GM12878 (cell line): Measurements from ENCODE around the gene KLK8. TPM values are rescaled to one million over a fixed set of nuclear protein-coding genes. Genes with fewer than 3 reads are reported as not detected.

ENCODE experiments used
- ATAC-seq: fragments of 200-7000 bp; cut with Tn5 transposase; 3 replicates; pipeline ENCODE4 v1.9.1; 2020; ENCODE audit warnings: mild to moderate bottlenecking, moderate library complexity
- BruUV-seq: library from RNA; stranded (reverse); fragments of 400-500 nt; replicated peaks from 2 replicates; lab custom pipeline; 2021; lab: Mats Ljungman, UMichigan
- CTCF ChIA-PET: fragments of 300-600 bp; sonication (Branson Sonifier 250); formaldehyde crosslinking; extraction: SDS; loops from one replicate; lab custom pipeline; 2021; ENCODE audit warnings: inconsistent platforms; lab: Yijun Ruan, JAX
- POLR2A ChIA-PET: fragments of 350-600 bp; formaldehyde crosslinking; extraction: SDS; loops from one replicate; lab custom pipeline; 2021; ENCODE audit warnings: inconsistent platforms; lab: Charles Lee
- RAD21 ChIA-PET: fragments of 300-600 bp; sonication (Branson Sonifier 250); formaldehyde crosslinking; loops from one replicate; lab custom pipeline; 2023; ENCODE audit warnings: antibody characterized with exemption; ENCODE audit not compliant: unreplicated experiment; lab: Charles Lee
- SMC1A ChIA-PET: fragments of 300-600 bp; sonication (Branson Sonifier 250); formaldehyde crosslinking; loops from one replicate; lab custom pipeline; 2023; ENCODE audit not compliant: unreplicated experiment, uncharacterized antibody; lab: Charles Lee
- DNase-seq: peaks from one replicate; pipeline ENCODE4 v3.0.0-alpha.2; 2011; ENCODE audit warnings: low read depth, low spot score
- FAIRE-seq: peaks from 3 replicates; lab custom pipeline; 2011; peaks lifted over from hg19 to GRCh38; lab: Jason Lieb, UNC
- H2AFZ ChIP-seq: 2 replicates; pipeline ENCODE4 v1.6.0; 2011; ENCODE audit warnings: low read depth, low read length, control low read depth; ENCODE audit not compliant: control insufficient read depth
- H3K27ac ChIP-seq: 2 replicates; pipeline ENCODE4 v1.5.1; 2011; ENCODE audit warnings: control low read depth; ENCODE audit not compliant: control insufficient read depth, insufficient read depth
- H3K27me3 ChIP-seq, 2 experiments: replicated peaks in 1 of 2; 2 replicates each; pipeline versions ENCODE4 v1.6.0 to v1.6.1; 2011; ENCODE audit warnings: low read length in 1 of 2; ENCODE audit not compliant: control insufficient read depth in 2 of 2, insufficient read depth in 2 of 2
- H3K36me3 ChIP-seq, 2 experiments: 2 replicates each; pipeline ENCODE4 v1.5.1; 2011; ENCODE audit warnings: low read length in 1 of 2; ENCODE audit not compliant: control insufficient read depth in 2 of 2, insufficient read depth in 2 of 2
- H3K4me1 ChIP-seq: 2 replicates; pipeline ENCODE4 v1.6.1; 2011; ENCODE audit warnings: mild to moderate bottlenecking, low read length, moderate library complexity, mixed read lengths; ENCODE audit not compliant: control insufficient read depth, insufficient read depth
- H3K4me2 ChIP-seq: 2 replicates; pipeline ENCODE4 v1.6.0; 2011; ENCODE audit warnings: control low read depth; ENCODE audit not compliant: control insufficient read depth, insufficient read depth
- H3K4me3 ChIP-seq: fragments of 200-600 bp; sonication (generic); 2 replicates; pipeline ENCODE4 v1.5.1; 2016
- H3K79me2 ChIP-seq: 2 replicates; pipeline ENCODE4 v1.6.0; 2011; ENCODE audit warnings: low read length; ENCODE audit not compliant: control insufficient read depth, insufficient read depth
- H3K9ac ChIP-seq: 2 replicates; pipeline ENCODE4 v1.8.0; 2011; ENCODE audit warnings: low read length, control low read depth, mixed read lengths; ENCODE audit not compliant: control insufficient read depth, insufficient read depth
- H3K9me3 ChIP-seq: replicated peaks from 3 replicates; pipeline ENCODE4 v1.5.1; 2011; ENCODE audit warnings: mild to moderate bottlenecking, low read length; ENCODE audit not compliant: control insufficient read depth, insufficient read depth
- H4K20me1 ChIP-seq: 2 replicates; pipeline ENCODE4 v1.6.0; 2011; ENCODE audit not compliant: control insufficient read depth, insufficient read depth
- BACH1 ChIP-seq: fragments of 450-650 bp; IDR thresholded peaks from 2 replicates; pipeline ENCODE4 v1.6.1; 2017; ENCODE audit warnings: mild to moderate bottlenecking, borderline replicate concordance
- BRCA1 ChIP-seq: IDR thresholded peaks from 2 replicates; pipeline ENCODE4 v1.6.1; 2011; ENCODE audit warnings: low read depth, low read length, improper control_type of control experiment
- CHD1 ChIP-seq: IDR thresholded peaks from 2 replicates; pipeline ENCODE4 v1.6.1; 2012; ENCODE audit warnings: low read depth, low read length, improper control_type of control experiment
- E2F8 ChIP-seq: fragments of 450-650 bp; IDR thresholded peaks from 2 replicates; pipeline ENCODE4 v1.6.1; 2018; ENCODE audit warnings: mild to moderate bottlenecking, low read depth, moderate library complexity; ENCODE audit not compliant: partially characterized antibody
- FOXK2 ChIP-seq: fragments of 450-650 bp; IDR thresholded peaks from 2 replicates; pipeline ENCODE4 v1.6.1; 2017; ENCODE audit warnings: mild to moderate bottlenecking, moderate library complexity
- FOXM1 ChIP-seq: IDR thresholded peaks from 2 replicates; pipeline ENCODE4 v1.6.1; 2012; ENCODE audit warnings: low read depth, mild to moderate bottlenecking, inconsistent platforms, low read length, moderate library complexity
- MTA2 ChIP-seq: fragments of 450-650 bp; IDR thresholded peaks from 2 replicates; pipeline ENCODE4 v1.6.1; 2016; ENCODE audit warnings: low read depth, mild to moderate bottlenecking, moderate library complexity
- NFYA ChIP-seq: IDR thresholded peaks from 2 replicates; pipeline ENCODE4 v1.6.1; 2011; ENCODE audit warnings: low read depth, mild to moderate bottlenecking, low read length, improper control_type of control experiment, borderline replicate concordance
- POLR2A ChIP-seq: IDR thresholded peaks from 2 replicates; pipeline ENCODE4 v1.6.1; 2011; ENCODE audit warnings: low read depth, mild to moderate bottlenecking, low read length
- RUNX3 ChIP-seq: IDR thresholded peaks from 2 replicates; pipeline ENCODE4 v1.6.1; 2012; ENCODE audit warnings: low read length, inconsistent platforms
- SREBF1 ChIP-seq: IDR thresholded peaks from 2 replicates; pipeline ENCODE4 v1.6.1; 2012; ENCODE audit warnings: mild to moderate bottlenecking, low read length
- STAT1 ChIP-seq: fragments of 450-650 bp; conservative IDR thresholded peaks from 2 replicates; pipeline ENCODE4 v1.6.1; 2014; ENCODE audit warnings: antibody characterized with exemption, mild to moderate bottlenecking
- WGBS: methylation state at CpG from one replicate; pipeline ENCODE4 v1.1.6; 2016; ENCODE audit warnings: low lambda C conversion rate; ENCODE audit not compliant: insufficient replicate concordance, insufficient coverage; ENCODE audit errors: missing lambda C conversion rate; 5-methylcytosine and 5-hydroxymethylcytosine counted together
- in situ Hi-C: fragments of 300-500 bp; cut with MboI; formaldehyde crosslinking; loops from 9 replicates; pipeline ENCODE4 v1.14.3; 2018; ENCODE audit warnings: mixed read lengths
- intact Hi-C: fragments of 100-400 bp; cut with micrococcal nuclease; formaldehyde crosslinking; loops from one replicate; pipeline ENCODE4 v1.14.2; 2022; ENCODE audit not compliant: unreplicated experiment
- polyA plus RNA-seq, 11 experiments: library from polyadenylated mRNA; depleted of rRNA in 4 of 11; unstranded in 6 of 11; stranded (reverse) in 5 of 11; fragments of >200 nt; fragmentation: Nextera tagmentation in 4 of 11; fragmentation: Illumina TruSeq in 1 of 11; extraction: Ambion mirVana in 4 of 11; extraction: Trizol in 1 of 11; gene quantifications; 1 replicate in 1 of 11; 2 replicates in 10 of 11; pipeline versions ENCODE4 v1.2.1 to v1.2.3, GENCODE V29; 2011 to 2016; ENCODE audit warnings: inconsistent platforms in 2 of 11, missing spikeins in 2 of 11, low read depth in 1 of 11
- total RNA-seq, 4 experiments: library from RNA; depleted of rRNA in 3 of 4; stranded (reverse); fragments of >200 nt in 3 of 4; fragmentation: Illumina TruSeq in 1 of 4; extraction: Trizol in 1 of 4; gene quantifications; 2 replicates each; pipeline versions ENCODE4 v1.2.1 to v1.2.3, GENCODE V29; 2013 to 2021
- TF ChIP-seq, protein P1 (sequence below): IDR thresholded peaks from 2 replicates; pipeline ENCODE4 v1.6.1; 2011; ENCODE audit warnings: low read depth, mild to moderate bottlenecking, low read length, moderate library complexity, borderline replicate concordance; ENCODE audit errors: extremely low read depth
- TF ChIP-seq, protein P2 (sequence below): IDR thresholded peaks from 2 replicates; pipeline ENCODE4 v1.6.1; 2012; ENCODE audit warnings: low read depth, low read length, improper control_type of control experiment
- TF ChIP-seq, protein P3 (sequence below): fragments of 450-650 bp; IDR thresholded peaks from 2 replicates; pipeline ENCODE4 v1.6.1; 2016; ENCODE audit warnings: mild to moderate bottlenecking, moderate library complexity, borderline replicate concordance
- TF ChIP-seq, protein P4 (sequence below), 3 experiments: IDR thresholded peaks in 2 of 3; conservative IDR thresholded peaks in 1 of 3; 2 replicates each; pipeline ENCODE4 v1.5.1; 2011; ENCODE audit warnings: low read depth in 3 of 3, low read length in 3 of 3, mild to moderate bottlenecking in 3 of 3, control low read depth in 2 of 3, moderate library complexity in 2 of 3, inconsistent platforms in 1 of 3, mixed read lengths in 1 of 3; ENCODE audit not compliant: control insufficient read depth in 2 of 3, insufficient read depth in 1 of 3; ENCODE audit errors: extremely low read depth in 1 of 3

Gene KLK8
- total and polyA plus RNA-seq, 10 of the 15 experiments (the other 5 are each of a cell fraction or from before 2014, with no cell fraction given): not detected

GRCh38 chr19:51014242-51014641, 12.8 kb upstream of the KLK8 start:
- CTCF ChIA-PET: no interaction called here
- no peak for FAIRE-seq
- no peak for ATAC-seq
- Histone ChIP-seq H2AFZ (no peak overlapping the region), H4K20me1 (no peaks in the 10 kb centered on the region), H3K36me3 (no peaks in the 10 kb centered on the region), H3K4me3 (no peak overlapping the region), H3K9ac (no peak overlapping the region), H3K4me1 (no peaks in the 10 kb centered on the region), H3K79me2 (no peaks in the 10 kb centered on the region), H3K4me2 (no peak overlapping the region), H3K27me3 (no peaks in the 10 kb centered on the region; a peak in 2 of 4 replicates), H3K27ac (no peak overlapping the region), H3K9me3 (no peaks in the 10 kb centered on the region; the same call in 2 of the 3 replicates)
- BruUV-seq: no TSS peak
- POLR2A ChIA-PET: no interaction called here
- RAD21 ChIA-PET: no interaction called here
- TF ChIP-seq, protein P1, sequence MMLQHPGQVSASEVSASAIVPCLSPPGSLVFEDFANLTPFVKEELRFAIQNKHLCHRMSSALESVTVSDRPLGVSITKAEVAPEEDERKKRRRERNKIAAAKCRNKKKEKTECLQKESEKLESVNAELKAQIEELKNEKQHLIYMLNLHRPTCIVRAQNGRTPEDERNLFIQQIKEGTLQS: no peak
- TF ChIP-seq BACH1: no peak
- no peak for TF ChIP-seq POLR2A
- no peak for TF ChIP-seq FOXK2
- no peak for TF ChIP-seq E2F8
- no peak for TF ChIP-seq FOXM1
- TF ChIP-seq, protein P2, sequence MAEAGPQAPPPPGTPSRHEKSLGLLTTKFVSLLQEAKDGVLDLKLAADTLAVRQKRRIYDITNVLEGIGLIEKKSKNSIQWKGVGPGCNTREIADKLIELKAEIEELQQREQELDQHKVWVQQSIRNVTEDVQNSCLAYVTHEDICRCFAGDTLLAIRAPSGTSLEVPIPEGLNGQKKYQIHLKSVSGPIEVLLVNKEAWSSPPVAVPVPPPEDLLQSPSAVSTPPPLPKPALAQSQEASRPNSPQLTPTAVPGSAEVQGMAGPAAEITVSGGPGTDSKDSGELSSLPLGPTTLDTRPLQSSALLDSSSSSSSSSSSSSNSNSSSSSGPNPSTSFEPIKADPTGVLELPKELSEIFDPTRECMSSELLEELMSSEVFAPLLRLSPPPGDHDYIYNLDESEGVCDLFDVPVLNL: no peak
- no peak for TF ChIP-seq RUNX3
- no peak for TF ChIP-seq STAT1
- TF ChIP-seq MTA2: no peak
- no peak for TF ChIP-seq CHD1
- TF ChIP-seq, protein P3, sequence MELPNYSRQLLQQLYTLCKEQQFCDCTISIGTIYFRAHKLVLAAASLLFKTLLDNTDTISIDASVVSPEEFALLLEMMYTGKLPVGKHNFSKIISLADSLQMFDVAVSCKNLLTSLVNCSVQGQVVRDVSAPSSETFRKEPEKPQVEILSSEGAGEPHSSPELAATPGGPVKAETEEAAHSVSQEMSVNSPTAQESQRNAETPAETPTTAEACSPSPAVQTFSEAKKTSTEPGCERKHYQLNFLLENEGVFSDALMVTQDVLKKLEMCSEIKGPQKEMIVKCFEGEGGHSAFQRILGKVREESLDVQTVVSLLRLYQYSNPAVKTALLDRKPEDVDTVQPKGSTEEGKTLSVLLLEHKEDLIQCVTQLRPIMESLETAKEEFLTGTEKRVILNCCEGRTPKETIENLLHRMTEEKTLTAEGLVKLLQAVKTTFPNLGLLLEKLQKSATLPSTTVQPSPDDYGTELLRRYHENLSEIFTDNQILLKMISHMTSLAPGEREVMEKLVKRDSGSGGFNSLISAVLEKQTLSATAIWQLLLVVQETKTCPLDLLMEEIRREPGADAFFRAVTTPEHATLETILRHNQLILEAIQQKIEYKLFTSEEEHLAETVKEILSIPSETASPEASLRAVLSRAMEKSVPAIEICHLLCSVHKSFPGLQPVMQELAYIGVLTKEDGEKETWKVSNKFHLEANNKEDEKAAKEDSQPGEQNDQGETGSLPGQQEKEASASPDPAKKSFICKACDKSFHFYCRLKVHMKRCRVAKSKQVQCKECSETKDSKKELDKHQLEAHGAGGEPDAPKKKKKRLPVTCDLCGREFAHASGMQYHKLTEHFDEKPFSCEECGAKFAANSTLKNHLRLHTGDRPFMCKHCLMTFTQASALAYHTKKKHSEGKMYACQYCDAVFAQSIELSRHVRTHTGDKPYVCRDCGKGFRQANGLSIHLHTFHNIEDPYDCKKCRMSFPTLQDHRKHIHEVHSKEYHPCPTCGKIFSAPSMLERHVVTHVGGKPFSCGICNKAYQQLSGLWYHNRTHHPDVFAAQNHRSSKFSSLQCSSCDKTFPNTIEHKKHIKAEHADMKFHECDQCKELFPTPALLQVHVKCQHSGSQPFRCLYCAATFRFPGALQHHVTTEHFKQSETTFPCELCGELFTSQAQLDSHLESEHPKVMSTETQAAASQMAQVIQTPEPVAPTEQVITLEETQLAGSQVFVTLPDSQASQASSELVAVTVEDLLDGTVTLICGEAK: no peak
- TF ChIP-seq, protein P4, sequence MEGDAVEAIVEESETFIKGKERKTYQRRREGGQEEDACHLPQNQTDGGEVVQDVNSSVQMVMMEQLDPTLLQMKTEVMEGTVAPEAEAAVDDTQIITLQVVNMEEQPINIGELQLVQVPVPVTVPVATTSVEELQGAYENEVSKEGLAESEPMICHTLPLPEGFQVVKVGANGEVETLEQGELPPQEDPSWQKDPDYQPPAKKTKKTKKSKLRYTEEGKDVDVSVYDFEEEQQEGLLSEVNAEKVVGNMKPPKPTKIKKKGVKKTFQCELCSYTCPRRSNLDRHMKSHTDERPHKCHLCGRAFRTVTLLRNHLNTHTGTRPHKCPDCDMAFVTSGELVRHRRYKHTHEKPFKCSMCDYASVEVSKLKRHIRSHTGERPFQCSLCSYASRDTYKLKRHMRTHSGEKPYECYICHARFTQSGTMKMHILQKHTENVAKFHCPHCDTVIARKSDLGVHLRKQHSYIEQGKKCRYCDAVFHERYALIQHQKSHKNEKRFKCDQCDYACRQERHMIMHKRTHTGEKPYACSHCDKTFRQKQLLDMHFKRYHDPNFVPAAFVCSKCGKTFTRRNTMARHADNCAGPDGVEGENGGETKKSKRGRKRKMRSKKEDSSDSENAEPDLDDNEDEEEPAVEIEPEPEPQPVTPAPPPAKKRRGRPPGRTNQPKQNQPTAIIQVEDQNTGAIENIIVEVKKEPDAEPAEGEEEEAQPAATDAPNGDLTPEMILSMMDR (IDR thresholded peaks at IDR 0.05 in 2 of 3, conservative IDR thresholded peaks at IDR 0.05 in 1 of 3; ENCODE audit: control insufficient read depth in 2 of 3, extremely low read depth in 1 of 3, insufficient read depth in 1 of 3, low read depth in 3 of 3, low read length in 3 of 3): no peak
- no peak for TF ChIP-seq SREBF1
- TF ChIP-seq NFYA: no peak
- no peak for TF ChIP-seq BRCA1
- 33% methylated on average over 6 of the region's 6 CpGs for WGBS
- DNase-seq: no peak
- in situ Hi-C loops (no loop called here), intact Hi-C loops (no loop called here)
- SMC1A ChIA-PET: no interaction called here
